ENCODE data around the gene HNRNPDL. TPM values are rescaled to one million over a fixed set of nuclear protein-coding genes. Genes with fewer than 3 reads are reported as not detected.

HNRNPDL gene
- total and polyA plus RNA-seq, 2 of the 4 experiments (the other 2 are of a cell fraction), result 52.9 to 276 TPM

- no peak overlapping the region for H3K56ac ChIP-seq (ENCODE audit: extremely low read depth, insufficient read depth, low read length)
- H2BK120ac ChIP-seq (ENCODE audit: low read depth, low read length), result no peak overlapping the region
- ChIA-PET CTCF (interaction anchor here (1.3 kb wide), 1 partner anchor 20 kb away, joined by 4 read pairs; no protein-coding TSS in a partner anchor), POLR2A (ENCODE audit: unreplicated experiment) (no interaction called here)
- H3K9me3 ChIP-seq (ENCODE audit: control insufficient read depth, insufficient read depth, low read length), result peaks cover 2% of the 10 kb centered on the region; the same call in 1 of the 2 replicates
- H4K5ac ChIP-seq (ENCODE audit: low read depth, low read length), result no peak overlapping the region
- H2AK5ac ChIP-seq (ENCODE audit: low read depth, low read length), result no peak overlapping the region
- H3K27ac ChIP-seq (ENCODE audit: insufficient read depth, low read length), result no peak overlapping the region
- peak; percentile 18; the same call in 1 of the 2 replicates for TF ChIP-seq RAD21 (IDR thresholded peaks at IDR 0.05; ENCODE audit: low read length)
- no peak for TF ChIP-seq NFE2L2 (IDR thresholded peaks at IDR 0.05; ENCODE audit: low read depth, low read length)
- in situ Hi-C loops (cut with MboI; ENCODE audit: low sequenced_read_pairs) (loop anchor here (10.0 kb wide), 1 partner anchor 355 kb away; no protein-coding TSS in a partner anchor), intact Hi-C loops (cut with micrococcal nuclease) (loop anchor here (10.0 kb wide), 1 partner anchor 985 kb away; the partner anchor contains the start of genes HELQ and MRPS18C), dilution Hi-C loops (cut with HindIII; ENCODE audit: low sequenced_read_pairs, unreplicated experiment) (no loop called here)
- no CpG with 5 or more reads among the region's 2 CpGs for WGBS, 2 experiments (ENCODE audit: extremely low coverage in 2 of 2, insufficient read length in 1 of 2)
- no peak overlapping the region for H2AFZ ChIP-seq (replicated peaks; ENCODE audit: low read length, poor library complexity)
- H3K79me1 ChIP-seq (ENCODE audit: low read depth in 1 of 2, low read length in 2 of 2), result no peaks in the 10 kb centered on the region
- no peak overlapping the region for H2BK5ac ChIP-seq (ENCODE audit: low read depth, low read length, poor library complexity, severe bottlenecking)
- BruUV-seq (replicated peaks), result no TSS peak
- H3K23ac ChIP-seq (ENCODE audit: low read depth, low read length), result no peak overlapping the region
- peak; percentile 95 for ATAC-seq (ENCODE audit: low read depth)
- peak; percentile 70 for DNase-seq
- no peak overlapping the region for H4K91ac ChIP-seq (ENCODE audit: insufficient read depth, low read depth, low read length)
- H2BK20ac ChIP-seq (ENCODE audit: low read depth, low read length), result no peak overlapping the region
- 0 out of 2 replicates have a peak overlapping the region, but pooled peaks have one; percentile 19 for H3K14ac ChIP-seq (replicated peaks; ENCODE audit: low read depth, low read length)
- no peak overlapping the region for H3K4me3 ChIP-seq (ENCODE audit: insufficient read depth, low read depth, low read length)
- no peaks in the 10 kb centered on the region; the same call in 1 of the 2 replicates for H3K4me1 ChIP-seq (ENCODE audit: control insufficient read depth, insufficient read depth, low read length)
- no peak overlapping the region for H2BK15ac ChIP-seq (ENCODE audit: low read depth, low read length)
- H2AK9ac ChIP-seq (replicated peaks; ENCODE audit: low read depth, low read length, poor library complexity), result no peak overlapping the region
- H4K20me1 ChIP-seq (ENCODE audit: insufficient read depth, low read length), result no peaks in the 10 kb centered on the region
- no peak overlapping the region for H4K8ac ChIP-seq (ENCODE audit: low read depth in 2 of 2, low read length in 2 of 2)
- H3K9me1 ChIP-seq (ENCODE audit: insufficient read depth, low read length), result no peaks in the 10 kb centered on the region; the same call in 1 of the 2 replicates
- no peak overlapping the region for H3K4me2 ChIP-seq (ENCODE audit: low read depth, low read length)
- no peaks in the 10 kb centered on the region; the same call in 1 of the 2 replicates for H3K36me3 ChIP-seq (ENCODE audit: control insufficient read depth, insufficient read depth, low read length)
- no peak overlapping the region; the same call in 1 of the 2 replicates for H3K4ac ChIP-seq (ENCODE audit: low read depth, low read length)
- no peak overlapping the region for H3K9ac ChIP-seq (ENCODE audit: low read depth, low read length)
- H3K18ac ChIP-seq (ENCODE audit: low read depth, low read length), result no peak overlapping the region
- H3K27me3 ChIP-seq (ENCODE audit: control insufficient read depth, insufficient read depth, low read length), result no peaks in the 10 kb centered on the region
Observed at GRCh38 chr4:82469791-82470345, 39.6 kb upstream of the HNRNPDL start.

All from IMR-90 (cell line).